ENCODE measurements around the gene PCDH18. TPM values are rescaled to one million over a fixed set of nuclear protein-coding genes. Genes with fewer than 3 reads are reported as not detected.

Gene PCDH18
- total and polyA plus RNA-seq, 2 experiments from 2014 or later: 17.2 to 70.9 TPM

DNA sequence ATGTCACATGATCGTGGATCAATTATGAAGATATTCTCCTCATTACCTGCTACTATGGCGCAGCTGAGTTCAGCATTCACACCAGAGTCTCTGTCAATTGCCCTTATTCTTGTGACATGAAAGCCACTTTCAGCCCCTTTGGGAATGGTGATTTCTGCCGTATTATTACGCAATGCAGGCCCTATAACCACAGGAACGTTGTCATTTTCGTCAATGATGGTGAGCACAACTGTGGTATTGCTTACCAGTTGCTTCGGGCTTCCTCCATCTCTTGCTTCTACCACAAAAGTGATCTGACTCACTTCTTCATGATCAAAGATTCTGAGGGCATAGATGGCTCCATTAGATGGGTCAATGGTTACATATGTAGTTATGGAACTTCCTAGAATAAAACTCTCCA, 2.1 kb downstream of the PCDH18 start:
- no peak for TF ChIP-seq EZH2phosphoT487 (IDR thresholded peaks at IDR 0.05; ENCODE audit: low read depth, severe bottlenecking, unreplicated experiment)
- TF ChIP-seq, protein P1, sequence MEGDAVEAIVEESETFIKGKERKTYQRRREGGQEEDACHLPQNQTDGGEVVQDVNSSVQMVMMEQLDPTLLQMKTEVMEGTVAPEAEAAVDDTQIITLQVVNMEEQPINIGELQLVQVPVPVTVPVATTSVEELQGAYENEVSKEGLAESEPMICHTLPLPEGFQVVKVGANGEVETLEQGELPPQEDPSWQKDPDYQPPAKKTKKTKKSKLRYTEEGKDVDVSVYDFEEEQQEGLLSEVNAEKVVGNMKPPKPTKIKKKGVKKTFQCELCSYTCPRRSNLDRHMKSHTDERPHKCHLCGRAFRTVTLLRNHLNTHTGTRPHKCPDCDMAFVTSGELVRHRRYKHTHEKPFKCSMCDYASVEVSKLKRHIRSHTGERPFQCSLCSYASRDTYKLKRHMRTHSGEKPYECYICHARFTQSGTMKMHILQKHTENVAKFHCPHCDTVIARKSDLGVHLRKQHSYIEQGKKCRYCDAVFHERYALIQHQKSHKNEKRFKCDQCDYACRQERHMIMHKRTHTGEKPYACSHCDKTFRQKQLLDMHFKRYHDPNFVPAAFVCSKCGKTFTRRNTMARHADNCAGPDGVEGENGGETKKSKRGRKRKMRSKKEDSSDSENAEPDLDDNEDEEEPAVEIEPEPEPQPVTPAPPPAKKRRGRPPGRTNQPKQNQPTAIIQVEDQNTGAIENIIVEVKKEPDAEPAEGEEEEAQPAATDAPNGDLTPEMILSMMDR (IDR thresholded peaks at IDR 0.05; ENCODE audit: poor library complexity): no peak
- no peak for TF ChIP-seq EZH2 (IDR thresholded peaks at IDR 0.05; ENCODE audit: borderline replicate concordance)
- peak overlapping the region; percentile 74 for H3K4me2 ChIP-seq
- H3K27ac ChIP-seq: peak overlapping the region; percentile 85
- H3K4me1 ChIP-seq (ENCODE audit: insufficient read depth): no peaks in the 10 kb centered on the region
- WGBS (ENCODE audit: low lambda C conversion rate, missing lambda C conversion rate): 65% methylated on average over 7 of the region's 7 CpGs
- no peaks in the 10 kb centered on the region for H3K27me3 ChIP-seq
- peaks cover 66% of the 10 kb centered on the region for H3K79me2 ChIP-seq
- no peaks in the 10 kb centered on the region for H3K36me3 ChIP-seq (replicated peaks; ENCODE audit: insufficient read depth, low read depth)
- H4K20me1 ChIP-seq (ENCODE audit: insufficient read depth, poor library complexity, severe bottlenecking): peaks cover 28% of the 10 kb centered on the region
- H2AFZ ChIP-seq: no peak overlapping the region
- H3K4me3 ChIP-seq: peak overlapping the region; percentile 53
- H3K9me2 ChIP-seq (replicated peaks; ENCODE audit: insufficient read depth): no peaks in the 10 kb centered on the region
- H3K9me3 ChIP-seq (ENCODE audit: low read depth): no peaks in the 10 kb centered on the region
- DNase-seq (ENCODE audit: low spot score): no peak

DNA sequence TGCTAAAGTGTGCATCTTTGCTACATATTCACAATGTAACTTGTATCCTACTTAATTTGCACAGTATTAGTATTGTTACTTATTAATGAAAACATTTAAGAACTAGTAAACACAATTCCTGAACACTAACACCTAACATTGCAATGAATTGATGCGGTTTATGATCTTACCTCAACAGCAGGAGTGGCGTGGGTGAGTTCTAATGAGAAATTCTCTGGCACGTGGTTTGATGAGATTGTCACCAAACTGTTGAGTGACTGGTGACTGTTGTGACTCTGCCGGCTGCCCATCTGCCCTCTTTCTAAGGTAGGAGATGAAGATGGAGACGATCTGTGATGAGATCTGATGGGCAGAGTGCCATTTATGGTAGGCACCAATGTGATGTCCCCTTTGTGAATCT, 2.9 kb downstream of the PCDH18 start:
- H3K36me3 ChIP-seq (replicated peaks; ENCODE audit: insufficient read depth, low read depth): no peaks in the 10 kb centered on the region
- 44% methylated on average over 5 of the region's 5 CpGs for WGBS (ENCODE audit: low lambda C conversion rate, missing lambda C conversion rate)
- H3K79me2 ChIP-seq: peaks cover 72% of the 10 kb centered on the region
- H3K4me1 ChIP-seq (ENCODE audit: insufficient read depth): no peaks in the 10 kb centered on the region
- H3K9me2 ChIP-seq (replicated peaks; ENCODE audit: insufficient read depth): no peaks in the 10 kb centered on the region
- H3K4me3 ChIP-seq: peak overlapping the region; percentile 53
- no peak for DNase-seq (ENCODE audit: low spot score)
- no peaks in the 10 kb centered on the region for H3K27me3 ChIP-seq
- H3K4me2 ChIP-seq: peak overlapping the region; percentile 74
- no peak for TF ChIP-seq EZH2phosphoT487 (IDR thresholded peaks at IDR 0.05; ENCODE audit: low read depth, severe bottlenecking, unreplicated experiment)
- TF ChIP-seq, protein P1 (IDR thresholded peaks at IDR 0.05; ENCODE audit: poor library complexity): no peak
- no peak for TF ChIP-seq EZH2 (IDR thresholded peaks at IDR 0.05; ENCODE audit: borderline replicate concordance)
- H3K9me3 ChIP-seq (ENCODE audit: low read depth): no peaks in the 10 kb centered on the region
- H2AFZ ChIP-seq: no peak overlapping the region
- peak overlapping the region; percentile 85 for H3K27ac ChIP-seq
- H4K20me1 ChIP-seq (ENCODE audit: insufficient read depth, poor library complexity, severe bottlenecking): peaks cover 36% of the 10 kb centered on the region

DNA sequence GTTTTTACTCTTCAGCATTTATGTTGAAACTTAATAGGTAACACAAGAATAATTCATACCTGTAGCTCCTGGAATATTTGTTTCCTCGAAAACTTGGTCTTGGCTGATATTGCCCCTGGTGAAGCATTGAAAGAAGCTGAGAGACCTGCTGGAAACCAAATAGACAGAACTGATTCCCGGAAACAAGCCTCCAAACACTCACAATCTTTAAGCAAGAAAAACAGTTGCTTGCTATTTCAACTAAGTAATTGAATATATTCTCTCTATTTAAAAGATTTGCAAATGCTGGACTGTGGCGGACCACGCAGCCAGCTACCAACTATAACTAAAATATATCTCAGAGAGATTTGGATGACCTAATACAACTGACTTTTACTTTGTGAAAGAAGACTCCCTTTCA, 3.6 kb downstream of the PCDH18 start:
- H4K20me1 ChIP-seq (ENCODE audit: insufficient read depth, poor library complexity, severe bottlenecking): peaks cover 36% of the 10 kb centered on the region
- TF ChIP-seq EZH2 (IDR thresholded peaks at IDR 0.05; ENCODE audit: borderline replicate concordance): no peak
- TF ChIP-seq EZH2phosphoT487 (IDR thresholded peaks at IDR 0.05; ENCODE audit: low read depth, severe bottlenecking, unreplicated experiment): no peak
- TF ChIP-seq, protein P1 (IDR thresholded peaks at IDR 0.05; ENCODE audit: poor library complexity): no peak
- H3K27me3 ChIP-seq: no peaks in the 10 kb centered on the region
- H3K4me3 ChIP-seq: peak overlapping the region; percentile 53
- 51% methylated on average over 4 of the region's 4 CpGs for WGBS (ENCODE audit: low lambda C conversion rate, missing lambda C conversion rate)
- no peaks in the 10 kb centered on the region for H3K9me3 ChIP-seq (ENCODE audit: low read depth)
- H3K79me2 ChIP-seq: peaks cover 80% of the 10 kb centered on the region
- H2AFZ ChIP-seq: no peak overlapping the region
- DNase-seq (ENCODE audit: low spot score): no peak
- H3K4me1 ChIP-seq (ENCODE audit: insufficient read depth): no peaks in the 10 kb centered on the region
- no peaks in the 10 kb centered on the region for H3K36me3 ChIP-seq (replicated peaks; ENCODE audit: insufficient read depth, low read depth)
- H3K4me2 ChIP-seq: peak overlapping the region; percentile 74
- H3K9me2 ChIP-seq (replicated peaks; ENCODE audit: insufficient read depth): no peaks in the 10 kb centered on the region
- H3K27ac ChIP-seq: peak overlapping the region; percentile 85

DNA sequence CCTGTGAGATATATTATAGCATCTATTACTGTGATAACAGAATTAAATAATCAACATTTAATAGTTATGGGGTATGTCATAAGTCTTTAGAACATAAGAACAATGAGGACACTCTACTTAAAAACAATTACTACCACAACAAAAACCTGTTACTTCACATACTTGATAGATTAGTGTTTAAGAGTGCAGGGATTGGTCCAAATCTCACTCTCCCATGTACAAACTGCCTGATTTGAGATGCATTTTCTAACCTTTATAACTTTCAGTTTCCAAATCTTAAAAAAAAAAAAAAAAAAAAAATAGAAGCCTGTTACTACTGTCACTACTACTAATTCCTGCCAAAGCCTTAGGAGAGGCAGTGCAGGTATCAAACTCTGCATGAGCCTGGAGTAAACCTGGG, 5.6 kb downstream of the PCDH18 start:
- Histone ChIP-seq H3K9me3 (ENCODE audit: low read depth) (no peaks in the 10 kb centered on the region), H3K4me2 (peak overlapping the region; percentile 74), H3K4me3 (peak overlapping the region; percentile 19), H4K20me1 (ENCODE audit: insufficient read depth, poor library complexity, severe bottlenecking) (peaks cover 42% of the 10 kb centered on the region), H3K4me1 (ENCODE audit: insufficient read depth) (no peaks in the 10 kb centered on the region), H3K79me2 (peaks cover 91% of the 10 kb centered on the region), H3K27ac (peak overlapping the region; percentile 16), H3K27me3 (no peaks in the 10 kb centered on the region), H3K9me2 (replicated peaks; ENCODE audit: insufficient read depth) (no peaks in the 10 kb centered on the region), H3K36me3 (replicated peaks; ENCODE audit: insufficient read depth, low read depth) (no peaks in the 10 kb centered on the region), H2AFZ (no peak overlapping the region)
- TF ChIP-seq EZH2phosphoT487 (IDR thresholded peaks at IDR 0.05; ENCODE audit: low read depth, severe bottlenecking, unreplicated experiment) (no peak), EZH2 (IDR thresholded peaks at IDR 0.05; ENCODE audit: borderline replicate concordance) (no peak)
- TF ChIP-seq, protein P1 (IDR thresholded peaks at IDR 0.05; ENCODE audit: poor library complexity): no peak
- no peak for DNase-seq (ENCODE audit: low spot score)
